HG03066 (cell line): ENCODE results near the gene ASXL1.
"Not testable (repeated sequence)": the region's sequence is repeated elsewhere in the genome, so short reads cannot be mapped to it uniquely, and the experiment has no call there.

Source experiments
- ATAC-seq: cut with Tn5 transposase; IDR thresholded peaks from one replicate; pipeline ENCODE4 v1.9.1; 2021; ENCODE audit warnings: low read depth; ENCODE audit not compliant: unreplicated experiment

The ASXL1 gene

GRCh38 chr20:32397567-32398084, 39.5 kb downstream of the ASXL1 start:
- ATAC-seq = no peak

DNA sequence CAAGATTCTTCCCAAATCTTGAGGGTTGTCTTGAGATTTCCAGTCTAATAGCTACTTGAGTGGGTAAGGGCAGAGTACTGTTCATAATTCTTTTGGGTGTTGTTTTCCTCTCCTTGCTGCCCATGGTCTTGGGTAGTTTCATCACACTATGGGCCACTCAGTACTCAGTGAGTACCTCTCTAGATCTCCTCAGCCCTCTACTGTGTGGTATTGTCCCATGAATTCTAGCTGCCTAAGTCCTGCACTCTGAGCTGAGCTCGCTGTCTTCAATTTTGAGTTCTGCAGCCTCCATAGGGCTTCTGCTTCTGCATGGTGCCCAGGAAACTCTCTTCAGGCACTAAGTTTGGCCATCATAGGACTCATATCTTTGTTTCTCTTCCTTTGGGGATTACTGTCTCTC, 42.3 kb downstream of the ASXL1 start:
- ATAC-seq = no peak

GRCh38 chr20:32404017-32404416, 45.9 kb downstream of the ASXL1 start:
- no peak for ATAC-seq

- no peak for ATAC-seq
Measured at GRCh38 chr20:32406701-32407100, 48.6 kb downstream of the ASXL1 start.

DNA sequence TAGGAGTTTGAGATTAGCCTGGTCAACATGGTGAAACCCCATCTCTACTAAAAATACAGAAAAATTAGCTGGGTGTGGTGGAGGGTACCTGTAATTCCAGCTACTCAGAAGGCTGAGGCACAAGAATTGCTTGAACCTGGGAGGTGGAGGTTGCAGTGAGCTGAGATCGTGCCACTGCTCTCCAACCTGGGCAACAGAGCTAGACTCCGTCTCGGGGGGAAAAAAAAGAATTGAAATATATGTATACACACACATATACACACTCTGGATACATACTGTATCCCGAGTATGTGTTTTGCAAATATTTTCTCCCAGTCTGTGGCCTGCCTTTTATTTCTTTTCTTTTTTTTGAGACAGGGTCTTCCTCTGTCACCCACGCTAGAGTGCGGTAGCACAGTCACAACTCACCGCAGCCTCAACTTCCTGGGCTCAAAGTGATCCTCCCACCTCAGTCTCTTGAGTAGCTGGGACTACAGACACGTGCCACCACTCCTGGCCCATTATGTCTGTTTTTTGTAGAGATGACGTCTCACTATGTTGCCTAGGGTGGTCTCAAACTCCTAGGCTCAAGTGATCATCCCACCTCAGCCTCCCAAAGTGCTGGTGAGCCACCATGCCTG, 49.1 kb downstream of the ASXL1 start:
- not testable (repeated sequence) for ATAC-seq

DNA sequence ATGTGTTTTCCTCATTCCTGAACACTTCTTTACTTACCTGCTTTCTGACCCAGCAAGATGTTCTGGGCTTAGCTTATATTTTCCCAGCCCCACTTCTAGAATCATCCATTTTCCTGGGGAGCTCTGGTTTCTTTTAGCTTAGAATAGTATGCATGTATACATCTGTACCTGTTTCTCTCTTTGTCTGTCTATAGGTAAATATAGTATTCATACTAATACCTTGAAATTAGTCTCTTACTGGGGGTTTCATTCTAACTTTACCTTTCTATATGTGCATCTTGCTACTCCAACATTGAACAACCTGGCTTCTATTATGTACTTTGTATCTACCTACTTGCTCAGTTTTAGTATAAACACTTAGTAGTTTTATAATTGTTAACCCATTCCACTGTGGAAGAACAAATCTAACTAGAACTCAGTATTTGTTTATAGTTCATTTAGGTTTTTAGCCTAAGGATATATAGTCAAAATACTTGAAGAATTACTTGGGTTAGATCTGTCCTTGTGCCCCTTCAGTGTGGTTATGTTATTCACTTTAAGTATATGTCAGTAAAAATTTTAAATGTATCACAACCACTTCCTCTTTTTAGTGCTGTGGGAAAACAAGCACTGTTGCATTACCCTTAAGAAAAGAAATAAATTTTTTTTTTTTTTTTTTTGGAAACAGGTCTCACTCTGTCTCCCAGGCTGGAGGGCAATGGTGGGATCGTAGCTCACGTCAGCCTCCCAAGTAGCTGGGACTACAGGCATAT, 54.0 kb downstream of the ASXL1 start:
- no peak for ATAC-seq

DNA sequence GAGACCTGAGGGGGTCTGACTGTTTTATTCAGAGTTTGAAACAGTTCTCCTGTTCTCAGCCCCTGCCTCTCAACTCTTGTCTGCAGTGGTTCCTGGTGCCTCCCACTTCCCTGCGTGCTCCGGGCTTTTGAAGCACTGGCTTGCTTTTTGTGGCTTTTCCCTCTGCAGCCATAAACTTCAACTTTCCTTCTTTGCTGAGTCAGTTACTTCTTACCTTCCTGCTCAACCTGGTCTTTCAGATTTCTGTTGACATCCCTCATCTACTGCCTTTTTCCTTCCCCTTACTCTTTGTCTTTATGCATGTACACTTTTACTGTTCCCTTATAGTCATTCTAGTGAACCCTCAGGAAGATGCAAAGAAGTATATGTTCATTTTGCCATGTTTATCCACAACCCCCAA, 57.4 kb downstream of the ASXL1 start:
- no peak for ATAC-seq

DNA sequence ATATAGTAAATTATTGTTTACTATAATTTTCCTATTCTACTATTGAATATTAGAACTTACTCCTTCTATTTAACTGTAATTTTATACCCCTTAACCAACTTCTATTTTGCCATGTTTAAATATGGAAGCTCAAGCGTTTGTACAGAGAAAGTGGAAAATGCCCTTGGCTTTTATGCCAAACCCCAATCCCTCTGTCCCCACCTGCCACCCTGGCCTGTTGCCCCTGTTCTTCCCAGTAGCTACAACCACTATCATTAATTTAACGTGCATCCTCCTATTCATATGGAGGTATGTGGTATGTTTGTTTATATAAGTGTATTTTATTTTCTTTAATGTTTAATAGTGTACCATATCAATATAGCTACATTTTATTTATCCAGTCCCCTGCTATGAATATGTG, 58.1 kb downstream of the ASXL1 start:
- ATAC-seq = no peak

GRCh38 chr20:32418376-32418775, 60.2 kb downstream of the ASXL1 start:
- ATAC-seq = no peak

GRCh38 chr20:32421290-32421689, 63.2 kb downstream of the ASXL1 start:
- ATAC-seq = no peak

- ATAC-seq = no peak
Measured at GRCh38 chr20:32427996-32428395, 69.9 kb downstream of the ASXL1 start.

DNA sequence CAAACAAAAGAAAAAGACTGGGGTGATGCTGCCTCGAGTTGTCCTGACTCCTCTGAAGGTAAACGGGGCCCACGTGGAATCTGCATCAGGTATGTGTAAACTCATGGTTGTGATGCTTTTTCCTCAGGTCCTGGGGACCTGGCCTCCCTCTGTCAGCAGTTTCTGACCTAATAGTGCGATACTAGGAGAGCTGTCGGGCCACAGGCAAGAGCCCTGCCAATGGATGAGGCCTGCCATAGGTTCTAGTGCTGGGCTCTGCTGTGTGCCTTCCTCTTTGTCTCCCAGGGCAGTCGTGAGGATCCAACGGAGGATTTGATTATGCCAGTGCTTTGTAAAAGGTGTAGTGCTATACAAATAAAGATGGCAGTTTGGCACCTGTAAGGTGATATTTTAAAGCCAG, 71.2 kb downstream of the ASXL1 start:
- ATAC-seq = no peak

DNA sequence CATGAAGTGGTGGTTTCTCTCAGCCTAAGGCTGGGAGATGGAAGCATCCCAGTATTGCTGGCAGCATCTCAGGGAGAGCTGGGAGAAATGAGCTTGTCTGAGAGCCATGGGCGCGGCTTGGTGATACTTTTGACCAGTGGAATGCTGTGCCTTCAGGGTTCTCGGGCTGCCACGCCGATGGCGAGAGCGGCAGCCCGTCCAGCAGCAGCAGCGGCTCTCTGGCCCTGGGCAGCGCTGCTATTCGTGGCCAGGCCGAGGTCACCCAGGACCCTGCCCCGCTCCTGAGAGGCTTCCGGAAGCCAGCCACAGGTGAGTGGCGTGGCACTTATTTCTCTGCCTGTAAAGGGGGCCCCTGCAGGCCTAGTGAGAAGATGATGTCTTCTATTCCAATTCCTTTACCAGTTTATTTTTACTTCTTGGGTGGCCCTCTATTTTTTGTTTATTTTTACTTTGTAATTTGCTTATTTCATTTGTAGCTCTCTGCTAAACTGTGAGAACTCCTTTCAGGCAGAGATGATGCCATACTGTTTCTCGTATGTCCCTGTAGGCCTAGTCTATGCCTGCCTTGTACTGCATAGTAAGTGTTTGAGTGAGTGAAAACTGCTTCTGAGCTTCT, 71.7 kb downstream of the ASXL1 start:
- ATAC-seq = no peak

DNA sequence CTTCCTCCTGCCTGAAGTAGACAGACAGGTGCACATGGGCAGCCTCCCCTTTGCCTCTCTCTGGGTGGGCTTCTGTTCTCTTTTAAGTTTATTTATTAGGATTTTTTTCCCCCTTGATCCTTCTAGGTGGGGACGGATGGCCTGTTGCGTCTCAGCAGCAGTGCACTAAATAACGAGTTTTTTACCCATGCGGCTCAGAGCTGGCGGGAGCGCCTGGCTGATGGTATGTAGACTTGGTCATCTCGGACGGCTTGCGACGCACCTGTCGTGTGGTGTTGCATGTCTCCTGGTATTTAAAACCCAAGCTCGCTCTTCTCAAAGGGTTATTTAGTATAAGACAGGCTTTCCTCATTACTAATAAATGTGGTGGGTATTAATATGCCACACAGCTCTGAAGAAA, 73.3 kb downstream of the ASXL1 start:
- ATAC-seq = no peak

DNA sequence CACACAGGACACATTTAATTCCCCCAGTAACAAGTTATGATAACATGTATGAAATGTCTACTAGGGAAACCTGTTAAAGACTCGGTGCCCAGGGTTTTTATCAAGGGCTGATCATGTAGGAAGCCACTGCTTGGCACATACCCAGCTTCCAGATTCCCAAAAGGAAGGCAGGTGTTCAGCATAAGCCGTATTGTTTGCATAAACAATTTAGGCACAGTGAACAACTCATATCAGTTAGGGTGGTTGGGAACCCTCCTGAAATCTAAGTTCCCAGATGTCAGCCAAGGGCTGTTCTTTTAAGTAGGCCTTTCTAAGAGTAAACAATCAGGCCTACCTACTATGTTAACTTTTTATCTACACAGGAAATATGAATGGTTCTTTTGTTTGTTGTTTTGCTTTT, 74.1 kb downstream of the ASXL1 start:
- no peak for ATAC-seq

DNA sequence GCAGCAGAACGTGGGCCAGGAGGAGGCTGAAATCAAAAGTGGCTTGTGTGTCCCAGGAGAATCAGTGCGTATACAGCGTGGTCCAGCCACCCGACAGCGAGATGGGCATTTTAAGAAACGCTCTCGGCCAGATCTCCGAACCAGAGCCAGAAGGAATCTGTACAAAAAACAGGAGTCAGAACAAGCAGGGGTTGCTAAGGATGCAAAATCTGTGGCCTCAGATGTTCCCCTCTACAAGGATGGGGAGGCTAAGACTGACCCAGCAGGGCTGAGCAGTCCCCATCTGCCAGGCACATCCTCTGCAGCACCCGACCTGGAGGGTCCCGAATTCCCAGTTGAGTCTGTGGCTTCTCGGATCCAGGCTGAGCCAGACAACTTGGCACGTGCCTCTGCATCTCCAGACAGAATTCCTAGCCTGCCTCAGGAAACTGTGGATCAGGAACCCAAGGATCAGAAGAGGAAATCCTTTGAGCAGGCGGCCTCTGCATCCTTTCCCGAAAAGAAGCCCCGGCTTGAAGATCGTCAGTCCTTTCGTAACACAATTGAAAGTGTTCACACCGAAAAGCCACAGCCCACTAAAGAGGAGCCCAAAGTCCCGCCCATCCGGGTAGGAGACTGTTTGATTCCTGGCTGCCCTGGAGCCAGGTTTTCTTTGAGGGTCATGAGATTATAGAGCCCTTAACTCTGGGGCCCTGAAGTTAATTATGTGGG, 75.3 kb downstream of the ASXL1 start:
- no peak for ATAC-seq

GRCh38 chr20:32434434-32434833, 76.3 kb downstream of the ASXL1 start:
- ATAC-seq = no peak

GRCh38 chr20:32435449-32436107, 77.4 kb downstream of the ASXL1 start:
- no peak for ATAC-seq

DNA sequence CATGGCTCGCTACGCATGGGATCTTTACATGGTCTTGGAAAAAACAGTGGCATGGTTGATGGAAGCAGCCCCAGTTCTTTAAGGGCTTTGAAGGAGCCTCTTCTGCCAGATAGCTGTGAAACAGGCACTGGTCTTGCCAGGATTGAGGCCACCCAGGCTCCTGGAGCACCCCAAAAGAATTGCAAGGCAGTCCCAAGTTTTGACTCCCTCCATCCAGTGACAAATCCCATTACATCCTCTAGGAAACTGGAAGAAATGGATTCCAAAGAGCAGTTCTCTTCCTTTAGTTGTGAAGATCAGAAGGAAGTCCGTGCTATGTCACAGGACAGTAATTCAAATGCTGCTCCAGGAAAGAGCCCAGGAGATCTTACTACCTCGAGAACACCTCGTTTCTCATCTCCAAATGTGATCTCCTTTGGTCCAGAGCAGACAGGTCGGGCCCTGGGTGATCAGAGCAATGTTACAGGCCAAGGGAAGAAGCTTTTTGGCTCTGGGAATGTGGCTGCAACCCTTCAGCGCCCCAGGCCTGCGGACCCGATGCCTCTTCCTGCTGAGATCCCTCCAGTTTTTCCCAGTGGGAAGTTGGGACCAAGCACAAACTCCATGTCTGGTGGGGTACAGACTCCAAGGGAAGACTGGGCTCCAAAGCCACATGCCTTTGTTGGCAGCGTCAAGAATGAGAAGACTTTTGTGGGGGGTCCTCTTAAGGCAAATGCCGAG, 78.2 kb downstream of the ASXL1 start:
- no peak for ATAC-seq

- ATAC-seq = no peak
Measured at GRCh38 chr20:32436968-32437367, 78.8 kb downstream of the ASXL1 start.
